Measurements from ENCODE around the gene CGB5. TPM values are rescaled to one million over a fixed set of nuclear protein-coding genes. Genes with fewer than 3 reads are reported as not detected.

Gene CGB5
- total RNA-seq, 1 donor from 2014 or later: not detected

DNA sequence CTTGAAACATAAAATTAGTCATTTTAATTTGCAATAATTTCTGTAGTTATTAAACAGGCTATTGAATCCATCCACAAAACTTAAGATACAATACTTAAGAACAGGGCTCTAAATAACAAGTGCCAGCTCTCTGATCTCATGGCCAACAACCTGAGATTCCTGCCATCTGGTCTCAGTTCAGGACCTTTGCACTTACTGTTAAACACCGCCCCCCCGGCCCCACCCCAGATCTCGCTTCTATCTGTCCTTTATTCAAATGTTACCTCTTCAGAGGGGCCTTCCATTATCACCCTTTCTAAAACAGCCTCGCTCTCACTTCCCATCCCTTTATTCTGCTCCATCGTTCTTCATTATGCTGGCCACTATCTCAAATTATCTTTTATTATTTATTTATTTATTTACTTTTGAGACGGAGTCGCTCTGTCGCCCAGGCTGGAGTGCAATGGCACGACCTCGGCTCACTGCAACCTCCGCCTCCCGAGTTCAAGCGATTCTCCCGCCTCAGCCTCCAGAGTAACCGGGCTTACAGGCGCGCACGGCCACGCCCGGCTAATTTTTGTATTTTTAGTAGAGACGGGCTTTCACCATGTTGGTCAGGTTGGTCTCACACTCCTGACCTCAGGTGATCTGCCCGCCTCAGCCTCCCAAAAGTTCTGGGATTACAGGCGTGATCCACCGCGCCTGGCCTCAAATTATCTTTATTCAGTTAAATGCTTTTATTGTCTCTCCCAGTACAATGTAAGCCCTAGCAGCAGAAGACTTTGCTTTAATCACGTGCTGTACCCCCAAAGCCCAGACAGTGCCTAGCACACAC, 40.8 kb downstream of the CGB5 start:
- peak overlapping the region; percentile 69 to 72 for H3K4me3 ChIP-seq
- no peaks in the 10 kb centered on the region for H3K9me3 ChIP-seq
- no peaks in the 10 kb centered on the region for H3K27me3 ChIP-seq
- intact Hi-C loops (cut with DNase I): no loop called here
- DNase-seq (ENCODE audit: extremely low spot score in 2 of 2): no peak
- H3K36me3 ChIP-seq: peaks cover 0 to 12% of the 10 kb centered on the region in 2 donors
- peaks cover 29% of the 10 kb centered on the region for H3K4me1 ChIP-seq
- TF ChIP-seq POLR2A (IDR thresholded peaks at IDR 0.05) (no peak), POLR2AphosphoS5 (IDR thresholded peaks at IDR 0.05; ENCODE audit: insufficient read depth in 1 of 2, low read depth in 1 of 2) (no peak)
- TF ChIP-seq, protein P1, sequence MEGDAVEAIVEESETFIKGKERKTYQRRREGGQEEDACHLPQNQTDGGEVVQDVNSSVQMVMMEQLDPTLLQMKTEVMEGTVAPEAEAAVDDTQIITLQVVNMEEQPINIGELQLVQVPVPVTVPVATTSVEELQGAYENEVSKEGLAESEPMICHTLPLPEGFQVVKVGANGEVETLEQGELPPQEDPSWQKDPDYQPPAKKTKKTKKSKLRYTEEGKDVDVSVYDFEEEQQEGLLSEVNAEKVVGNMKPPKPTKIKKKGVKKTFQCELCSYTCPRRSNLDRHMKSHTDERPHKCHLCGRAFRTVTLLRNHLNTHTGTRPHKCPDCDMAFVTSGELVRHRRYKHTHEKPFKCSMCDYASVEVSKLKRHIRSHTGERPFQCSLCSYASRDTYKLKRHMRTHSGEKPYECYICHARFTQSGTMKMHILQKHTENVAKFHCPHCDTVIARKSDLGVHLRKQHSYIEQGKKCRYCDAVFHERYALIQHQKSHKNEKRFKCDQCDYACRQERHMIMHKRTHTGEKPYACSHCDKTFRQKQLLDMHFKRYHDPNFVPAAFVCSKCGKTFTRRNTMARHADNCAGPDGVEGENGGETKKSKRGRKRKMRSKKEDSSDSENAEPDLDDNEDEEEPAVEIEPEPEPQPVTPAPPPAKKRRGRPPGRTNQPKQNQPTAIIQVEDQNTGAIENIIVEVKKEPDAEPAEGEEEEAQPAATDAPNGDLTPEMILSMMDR (IDR thresholded peaks at IDR 0.05): no peak
- H3K27ac ChIP-seq: peak overlapping the region; percentile 80

DNA sequence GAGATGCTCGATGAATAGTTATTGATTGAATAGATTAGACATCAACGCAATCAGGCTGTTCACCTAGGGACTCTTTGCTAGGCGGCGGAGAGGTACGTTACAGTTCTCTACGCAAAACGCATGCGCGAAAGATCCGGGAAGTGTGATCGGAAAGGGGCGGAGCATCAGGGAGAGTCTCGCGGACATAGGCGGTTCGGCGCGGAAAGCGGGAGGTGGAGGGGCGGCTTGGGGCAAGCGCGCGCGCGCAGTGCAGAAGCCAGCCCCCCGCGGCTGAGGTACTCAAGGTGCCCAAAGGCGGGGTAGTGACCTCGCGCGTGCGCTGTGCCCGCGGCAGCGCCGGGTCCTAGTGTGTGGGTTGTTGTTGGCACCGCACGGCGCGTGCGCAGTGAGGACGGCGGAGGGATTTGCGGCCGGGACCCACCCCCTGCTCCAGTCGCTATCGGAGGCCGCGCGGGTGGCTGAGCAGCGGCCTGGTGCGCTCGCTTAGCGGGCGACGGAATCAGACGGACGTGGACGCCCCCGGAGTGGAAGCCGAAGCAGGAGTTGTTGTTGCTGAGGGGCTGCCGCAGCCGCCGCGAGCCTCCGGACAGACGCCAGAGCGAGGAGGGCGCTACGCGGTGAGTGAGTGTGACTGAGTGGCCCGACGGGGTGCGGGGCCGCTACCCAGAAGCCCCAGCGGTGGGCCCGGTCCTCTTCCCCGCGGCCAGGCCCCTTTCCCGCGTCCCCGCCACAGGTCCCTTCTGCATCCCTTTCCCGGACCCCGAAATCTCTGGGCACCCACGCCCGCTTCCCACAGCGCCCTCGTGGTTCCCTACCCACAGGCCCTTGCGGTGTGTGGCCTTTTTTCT, 41.6 kb downstream of the CGB5 start, which contains the start of gene SNRNP70:
TSS of gene SNRNP70 (plus strand) at position 432 of the 848 bp plus-strand sequence. CDS start 964 bp downstream, outside the sequence.
- Histone ChIP-seq H3K36me3 (peaks cover 0 to 18% of the 10 kb centered on the region in 2 donors), H3K4me3 (peak within 1 kb of the TSS; percentile 69 to 72), H3K27ac (peak within 1 kb of the TSS; percentile 80), H3K27me3 (no peaks in the 10 kb centered on the region), H3K9me3 (no peaks in the 10 kb centered on the region), H3K4me1 (peaks cover 29% of the 10 kb centered on the region)
- intact Hi-C loops (cut with DNase I): no loop called here
- TF ChIP-seq POLR2AphosphoS5 (IDR thresholded peaks at IDR 0.05; ENCODE audit: insufficient read depth in 1 of 2, low read depth in 1 of 2): peak; percentile 95 to 97
- peak in 1 of 2 donors; percentile 77 for TF ChIP-seq POLR2A (IDR thresholded peaks at IDR 0.05)
- TF ChIP-seq, protein P1 (IDR thresholded peaks at IDR 0.05): no peak
- DNase-seq (ENCODE audit: extremely low spot score in 2 of 2): peak in 1 of 2 donors; percentile 98

DNA sequence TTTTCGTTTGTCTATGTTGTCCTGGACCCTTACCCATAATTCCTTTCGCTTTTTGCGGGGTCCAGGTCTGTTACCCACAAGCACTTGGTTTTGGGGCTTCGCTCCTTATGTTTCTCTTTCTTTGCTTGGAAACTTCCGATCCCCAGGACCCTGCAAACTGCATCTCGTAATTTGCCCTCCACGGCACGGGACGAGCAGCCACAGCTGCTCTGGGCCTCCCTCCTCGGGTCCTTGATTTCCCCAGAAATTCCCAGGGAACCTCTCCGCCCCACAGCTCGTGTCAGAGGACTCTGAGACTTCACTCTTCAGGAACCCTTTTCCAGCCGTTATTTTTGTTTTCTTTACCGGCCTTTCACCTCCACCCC, 42.2 kb downstream of the CGB5 start:
- intact Hi-C loops (cut with DNase I): no loop called here
- peaks cover 29% of the 10 kb centered on the region for H3K4me1 ChIP-seq

DNA sequence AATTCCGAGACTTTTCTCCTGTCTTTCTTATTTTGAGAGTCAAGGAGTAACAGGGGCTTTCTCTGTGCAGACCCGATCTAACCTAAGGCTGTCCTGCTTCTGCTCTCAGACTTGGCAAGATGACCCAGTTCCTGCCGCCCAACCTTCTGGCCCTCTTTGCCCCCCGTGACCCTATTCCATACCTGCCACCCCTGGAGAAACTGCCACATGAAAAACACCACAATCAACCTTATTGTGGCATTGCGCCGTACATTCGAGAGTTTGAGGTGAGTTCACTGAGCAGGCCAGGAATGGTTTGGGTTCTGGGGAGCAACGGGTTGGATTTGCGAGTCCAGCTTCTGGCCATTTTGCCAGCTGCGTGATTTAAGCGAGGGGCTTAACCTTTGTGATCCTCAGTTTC, 42.6 kb downstream of the CGB5 start:
- H3K27me3 ChIP-seq: no peaks in the 10 kb centered on the region
- no peak for TF ChIP-seq POLR2AphosphoS5 (IDR thresholded peaks at IDR 0.05; ENCODE audit: insufficient read depth in 1 of 2, low read depth in 1 of 2)
- TF ChIP-seq, protein P1 (IDR thresholded peaks at IDR 0.05): no peak
- TF ChIP-seq POLR2A (IDR thresholded peaks at IDR 0.05): no peak
- H3K4me1 ChIP-seq: peaks cover 29% of the 10 kb centered on the region
- no peak for DNase-seq (ENCODE audit: extremely low spot score in 2 of 2)
- intact Hi-C loops (cut with DNase I): no loop called here
- peak overlapping the region; percentile 69 to 72 for H3K4me3 ChIP-seq
- peaks cover under 1 to 29% of the 10 kb centered on the region in 2 donors for H3K36me3 ChIP-seq
- no peaks in the 10 kb centered on the region for H3K9me3 ChIP-seq
- H3K27ac ChIP-seq: peak overlapping the region; percentile 80

More for the DNA sequence above, 42.2 kb downstream of the CGB5 start:
- no peaks in the 10 kb centered on the region for H3K27me3 ChIP-seq
- H3K36me3 ChIP-seq: peaks cover 0 to 24% of the 10 kb centered on the region in 2 donors
- H3K9me3 ChIP-seq: no peaks in the 10 kb centered on the region
- DNase-seq (ENCODE audit: extremely low spot score in 2 of 2): no peak
- TF ChIP-seq, protein P1 (IDR thresholded peaks at IDR 0.05): no peak
- TF ChIP-seq POLR2A (IDR thresholded peaks at IDR 0.05): no peak
- no peak for TF ChIP-seq POLR2AphosphoS5 (IDR thresholded peaks at IDR 0.05; ENCODE audit: insufficient read depth in 1 of 2, low read depth in 1 of 2)
- H3K27ac ChIP-seq: peak overlapping the region; percentile 80
- peak overlapping the region; percentile 69 to 72 for H3K4me3 ChIP-seq

Data from vagina (tissue), 2 donors.